Measurements from ENCODE around the gene TMEM63C. TPM values are rescaled to one million over a fixed set of nuclear protein-coding genes. Genes with fewer than 3 reads are reported as not detected.

TMEM63C gene
- under 1 TPM in 3 of 4 donors, not detected in 1; 0.08 to 0.13 (median 0.10) TPM for total RNA-seq

- H3K4me1 ChIP-seq, result peaks cover 0 to 13% (median 5%) of the 10 kb centered on the region in 3 donors
- peaks cover 74% of the 10 kb centered on the region for H3K27me3 ChIP-seq
- H3K4me3 ChIP-seq, result peak within 1 kb of the TSS in 1 of 2 donors; percentile 38
- no peak for TF ChIP-seq POLR2AphosphoS5 (IDR thresholded peaks at IDR 0.05)
- no peak for TF ChIP-seq EP300 (IDR thresholded peaks at IDR 0.05)
- TF ChIP-seq CTCF (IDR thresholded peaks at IDR 0.05), result no peak
- TF ChIP-seq POLR2A (IDR thresholded peaks at IDR 0.05), result no peak
- ATAC-seq, result peak; percentile 19
- H3K27ac ChIP-seq, result no peak within 1 kb of the TSS
- 3% methylated on average over 5 of the region's 46 CpGs; no CpG with 5 or more reads in 1 of the 2 donors for WGBS, 2 donors (ENCODE audit: low coverage in 1 of 2)
- no peaks in the 10 kb centered on the region for H3K36me3 ChIP-seq
- H3K9me3 ChIP-seq, result no peaks in the 10 kb centered on the region
Measured at GRCh38 chr14:77181603-77182437, at the start of gene TMEM63C. Gene TMEM63C (plus strand): TSS chr14:77181798. CDS start chr14:77218814, 37,016 bp downstream.

DNA sequence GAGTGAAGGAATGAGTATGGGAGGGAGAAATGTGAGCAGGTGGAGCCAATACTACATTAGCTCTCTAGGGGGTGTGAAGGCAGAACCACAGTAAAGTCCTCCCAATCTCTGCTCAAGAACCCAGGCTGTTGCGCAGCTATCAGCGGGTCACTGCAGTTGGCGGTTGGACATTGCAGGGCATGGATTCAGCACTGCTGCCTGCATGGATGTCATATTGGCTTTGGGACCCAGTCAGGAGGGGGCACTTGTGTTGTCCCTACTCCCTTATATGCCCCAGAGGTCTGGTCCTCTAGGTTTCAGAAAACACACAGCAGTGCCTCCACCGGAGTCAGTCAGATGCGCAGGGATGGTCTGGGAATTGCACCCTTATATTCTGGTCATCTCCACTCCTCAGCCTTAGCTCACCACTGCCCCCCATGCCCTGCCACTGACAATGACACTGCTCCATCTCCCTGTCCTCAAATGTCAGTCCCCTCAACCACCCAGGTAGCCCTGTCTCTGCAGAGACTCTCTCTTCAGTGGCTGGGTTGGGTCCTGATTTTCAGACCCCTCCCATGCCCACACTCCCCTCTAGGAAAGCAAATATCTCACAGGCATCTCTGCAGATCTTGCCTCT is 49.6 kb upstream of the TMEM63C start:
- Histone ChIP-seq H3K27me3 (peaks cover 89% of the 10 kb centered on the region), H3K27ac (no peak overlapping the region), H3K36me3 (no peaks in the 10 kb centered on the region), H3K4me1 (no peaks in the 10 kb centered on the region), H3K9me3 (no peaks in the 10 kb centered on the region), H3K4me3 (no peak overlapping the region)
- WGBS, 2 donors (ENCODE audit: low coverage in 1 of 2), result 92% methylated on average over 5 of the region's 5 CpGs; no CpG with 5 or more reads in 1 of the 2 donors
- TF ChIP-seq EP300 (IDR thresholded peaks at IDR 0.05), result no peak
- TF ChIP-seq POLR2A (IDR thresholded peaks at IDR 0.05), result no peak
- no peak for TF ChIP-seq POLR2AphosphoS5 (IDR thresholded peaks at IDR 0.05)
- ATAC-seq, result no peak

DNA sequence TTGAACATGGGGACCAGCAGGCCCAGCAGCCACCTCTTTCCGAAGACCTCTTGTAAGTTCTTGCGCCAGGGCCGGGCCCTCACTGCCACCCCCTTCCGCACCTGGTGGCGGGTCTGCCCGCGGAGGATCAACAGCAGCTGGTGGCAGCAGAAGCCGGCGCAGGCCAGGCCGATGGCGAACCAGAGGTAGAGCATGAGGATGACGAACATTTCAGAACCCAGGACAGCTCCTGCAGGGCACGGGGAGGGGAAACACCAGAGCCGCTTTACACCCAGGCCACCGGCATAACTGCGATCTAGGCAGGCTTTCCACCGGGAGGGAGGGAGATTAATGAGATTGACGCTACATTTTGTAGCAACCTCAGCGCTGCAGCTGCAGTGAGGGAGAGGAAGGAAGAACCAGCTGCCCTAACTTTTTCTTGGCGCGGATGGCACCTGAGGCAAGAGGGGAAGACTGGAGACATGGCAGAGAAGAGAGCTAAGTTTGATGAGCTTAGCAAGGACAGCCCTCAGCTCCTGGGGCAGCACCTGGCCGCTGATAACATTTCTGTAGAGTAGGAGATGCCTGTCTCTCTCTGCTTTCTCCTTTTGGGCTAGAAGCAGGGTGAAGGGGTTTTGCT is 47.8 kb upstream of the TMEM63C start:
- Histone ChIP-seq H3K9me3 (no peaks in the 10 kb centered on the region), H3K27me3 (peaks cover 89% of the 10 kb centered on the region), H3K36me3 (no peaks in the 10 kb centered on the region), H3K4me1 (no peaks in the 10 kb centered on the region), H3K27ac (no peak overlapping the region), H3K4me3 (no peak overlapping the region)
- TF ChIP-seq POLR2A (IDR thresholded peaks at IDR 0.05) (no peak), EP300 (IDR thresholded peaks at IDR 0.05) (no peak), CTCF (IDR thresholded peaks at IDR 0.05) (no peak)
- no peak for ATAC-seq
- 5% methylated on average over 10 of the region's 22 CpGs; no CpG with 5 or more reads in 1 of the 2 donors for WGBS, 2 donors (ENCODE audit: low coverage in 1 of 2)

DNA sequence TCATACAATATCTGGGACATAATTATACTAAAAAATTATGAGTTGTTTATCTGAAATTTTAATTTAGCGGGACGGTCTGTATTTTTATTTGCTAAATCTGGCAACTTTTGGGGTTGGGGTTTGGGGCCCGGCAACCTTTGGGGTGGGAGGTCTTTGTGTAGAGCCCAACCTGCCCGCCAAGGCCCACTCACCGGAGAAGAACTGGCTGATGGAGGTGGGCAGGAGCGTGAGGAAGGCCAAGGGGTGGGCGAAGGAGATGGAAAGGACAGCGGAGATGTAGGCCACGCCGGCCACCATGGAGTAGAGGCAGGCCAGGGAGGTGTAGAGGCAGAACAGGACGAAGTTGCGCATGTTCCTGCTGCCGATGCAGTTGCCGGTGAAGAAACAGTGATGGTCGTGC is 42.6 kb upstream of the TMEM63C start:
- peaks cover 100% of the 10 kb centered on the region for H3K27me3 ChIP-seq
- TF ChIP-seq POLR2AphosphoS5 (IDR thresholded peaks at IDR 0.05) (no peak), CTCF (IDR thresholded peaks at IDR 0.05) (no peak), EP300 (IDR thresholded peaks at IDR 0.05) (no peak), POLR2A (IDR thresholded peaks at IDR 0.05) (no peak)
- H3K9me3 ChIP-seq, result no peaks in the 10 kb centered on the region
- H3K27ac ChIP-seq, result no peak overlapping the region
- no peaks in the 10 kb centered on the region for H3K36me3 ChIP-seq
- peaks cover 0 to 31% (median 14%) of the 10 kb centered on the region in 3 donors for H3K4me1 ChIP-seq
- 80 to 88% methylated on average over 5 to 8 of the region's 15 CpGs for WGBS, 2 donors (ENCODE audit: low coverage in 1 of 2)
- no peak for ATAC-seq
- no peak overlapping the region for H3K4me3 ChIP-seq
